Panc1 (cell line): ENCODE data around the gene IGLL5.

Experiments used
- CTCF ChIP-seq: fragments of 450-650 bp; IDR thresholded peaks from 2 replicates; pipeline ENCODE4 v1.5.1; 2017; ENCODE audit warnings: mild to moderate bottlenecking
- POLR2AphosphoS5 ChIP-seq: IDR thresholded peaks from 2 replicates; pipeline ENCODE4 v1.6.1; 2012; ENCODE audit warnings: mild to moderate bottlenecking, low read depth, low read length, moderate library complexity
- TF ChIP-seq, protein P1 (sequence below), 2 experiments: IDR thresholded peaks; 2 replicates each; pipeline ENCODE4 v1.6.1; 2011 to 2012; ENCODE audit warnings: low read depth in 2 of 2, control low read depth in 1 of 2, low read length in 1 of 2, mild to moderate bottlenecking in 1 of 2, moderate library complexity in 1 of 2; ENCODE audit not compliant: insufficient read depth in 1 of 2

DNA sequence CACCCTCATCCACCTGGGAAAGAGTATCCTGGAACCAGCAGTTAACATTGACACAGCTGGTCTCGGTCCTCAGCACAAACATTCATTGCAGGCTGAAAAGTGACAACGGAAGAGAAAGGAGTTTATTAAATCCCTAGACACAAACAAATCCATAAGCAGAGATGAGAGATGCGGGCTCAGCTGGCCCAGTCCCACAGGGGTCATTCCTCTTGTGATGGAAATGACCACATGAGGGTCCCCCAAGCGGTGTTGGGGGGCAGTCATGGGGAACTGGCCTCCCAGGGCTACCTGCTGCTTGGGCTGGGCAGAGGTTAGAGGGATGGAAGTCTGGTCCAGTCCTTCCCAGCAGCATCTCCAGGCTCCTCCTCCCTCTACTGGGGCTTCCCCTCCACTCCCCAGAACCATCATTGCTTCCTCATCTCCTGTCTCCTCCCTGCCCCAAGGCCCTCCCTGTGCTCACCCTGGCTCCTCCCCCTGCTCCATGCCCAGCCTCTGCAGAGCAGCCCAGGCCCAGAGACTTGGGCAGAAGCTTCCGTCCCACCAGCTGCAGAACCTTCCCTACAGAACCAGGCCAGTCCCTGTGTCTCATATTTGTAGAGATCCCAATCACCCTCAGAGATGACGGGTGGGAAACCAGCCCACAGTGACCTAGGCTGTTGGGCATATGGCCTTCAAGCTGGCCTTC, 5.4 kb upstream of the IGLL5 start:
- no peak for TF ChIP-seq CTCF
- no peak for TF ChIP-seq POLR2AphosphoS5
- TF ChIP-seq, protein P1, sequence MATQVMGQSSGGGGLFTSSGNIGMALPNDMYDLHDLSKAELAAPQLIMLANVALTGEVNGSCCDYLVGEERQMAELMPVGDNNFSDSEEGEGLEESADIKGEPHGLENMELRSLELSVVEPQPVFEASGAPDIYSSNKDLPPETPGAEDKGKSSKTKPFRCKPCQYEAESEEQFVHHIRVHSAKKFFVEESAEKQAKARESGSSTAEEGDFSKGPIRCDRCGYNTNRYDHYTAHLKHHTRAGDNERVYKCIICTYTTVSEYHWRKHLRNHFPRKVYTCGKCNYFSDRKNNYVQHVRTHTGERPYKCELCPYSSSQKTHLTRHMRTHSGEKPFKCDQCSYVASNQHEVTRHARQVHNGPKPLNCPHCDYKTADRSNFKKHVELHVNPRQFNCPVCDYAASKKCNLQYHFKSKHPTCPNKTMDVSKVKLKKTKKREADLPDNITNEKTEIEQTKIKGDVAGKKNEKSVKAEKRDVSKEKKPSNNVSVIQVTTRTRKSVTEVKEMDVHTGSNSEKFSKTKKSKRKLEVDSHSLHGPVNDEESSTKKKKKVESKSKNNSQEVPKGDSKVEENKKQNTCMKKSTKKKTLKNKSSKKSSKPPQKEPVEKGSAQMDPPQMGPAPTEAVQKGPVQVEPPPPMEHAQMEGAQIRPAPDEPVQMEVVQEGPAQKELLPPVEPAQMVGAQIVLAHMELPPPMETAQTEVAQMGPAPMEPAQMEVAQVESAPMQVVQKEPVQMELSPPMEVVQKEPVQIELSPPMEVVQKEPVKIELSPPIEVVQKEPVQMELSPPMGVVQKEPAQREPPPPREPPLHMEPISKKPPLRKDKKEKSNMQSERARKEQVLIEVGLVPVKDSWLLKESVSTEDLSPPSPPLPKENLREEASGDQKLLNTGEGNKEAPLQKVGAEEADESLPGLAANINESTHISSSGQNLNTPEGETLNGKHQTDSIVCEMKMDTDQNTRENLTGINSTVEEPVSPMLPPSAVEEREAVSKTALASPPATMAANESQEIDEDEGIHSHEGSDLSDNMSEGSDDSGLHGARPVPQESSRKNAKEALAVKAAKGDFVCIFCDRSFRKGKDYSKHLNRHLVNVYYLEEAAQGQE (IDR thresholded peaks at IDR 0.05; ENCODE audit: insufficient read depth in 1 of 2, low read depth in 2 of 2, low read length in 1 of 2): no peak
